Neural crest cell (in vitro differentiated cells): ENCODE data around the gene LIMCH1. TPM values are rescaled to one million over a fixed set of nuclear protein-coding genes. Genes with fewer than 3 reads are reported as not detected.

Experiments used
- DNase-seq: peaks from one replicate; pipeline ENCODE4 v3.0.0; 2021; ENCODE audit warnings: low read depth, mixed read lengths, low spot score
- H3K27ac Mint-ChIP-seq: one replicate; pipeline ENCODE4 v1.8.0; 2021; ENCODE audit warnings: mild to moderate bottlenecking, mixed read lengths; ENCODE audit not compliant: unreplicated experiment
- H3K27me3 Mint-ChIP-seq: 2 replicates; pipeline ENCODE4 v1.8.0; 2021; ENCODE audit warnings: low read depth, mild to moderate bottlenecking, mixed read lengths
- H3K36me3 Mint-ChIP-seq: 2 replicates; pipeline ENCODE4 v1.8.0; 2021; ENCODE audit warnings: low read depth, mild to moderate bottlenecking, mixed read lengths
- H3K4me1 Mint-ChIP-seq: 2 replicates; pipeline ENCODE4 v1.8.0; 2021; ENCODE audit warnings: mixed read lengths
- H3K4me3 Mint-ChIP-seq: one replicate; pipeline ENCODE4 v1.8.0; 2021; ENCODE audit warnings: mild to moderate bottlenecking, mixed read lengths
- H3K9me3 Mint-ChIP-seq: 2 replicates; pipeline ENCODE4 v1.8.0; 2021; ENCODE audit warnings: mixed read lengths
- CTCF ChIP-seq: fragments of 200-600 bp; sonication (generic); conservative IDR thresholded peaks from 2 replicates; pipeline ENCODE4 v1.5.0; 2021; ENCODE audit warnings: antibody characterized with exemption, mild to moderate bottlenecking
- total RNA-seq: library from RNA; stranded (reverse); gene quantifications from 2 replicates; pipeline ENCODE4 v1.2.1, GENCODE V29; 2021

LIMCH1 gene
- total RNA-seq, 1 donor from 2014 or later, result 17.3 TPM

DNA sequence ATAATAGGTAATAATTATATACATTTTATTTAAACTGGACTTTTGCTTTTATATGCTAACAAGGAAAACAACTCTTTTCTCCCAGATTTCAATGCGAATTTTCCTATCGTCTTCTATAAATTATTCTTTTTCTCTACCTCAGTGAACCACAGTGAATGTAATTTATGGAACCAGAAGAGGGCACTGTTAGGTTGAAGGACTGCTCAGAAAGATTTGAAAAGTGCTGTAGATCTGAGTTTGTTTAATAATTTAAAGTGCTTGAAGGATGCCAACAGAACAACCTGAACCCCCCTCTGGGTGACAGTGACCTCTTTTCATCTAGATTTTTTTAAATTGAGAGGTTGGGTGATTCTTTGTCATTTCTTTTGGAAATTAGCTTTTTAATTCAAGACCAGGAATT is 155.7 kb downstream of the LIMCH1 start:
- Mint-ChIP-seq H3K36me3 (peaks cover under 1% of the 10 kb centered on the region), H3K27ac (no peak overlapping the region), H3K9me3 (no peaks in the 10 kb centered on the region), H3K4me1 (peaks cover 7% of the 10 kb centered on the region), H3K4me3 (no peak overlapping the region), H3K27me3 (peaks cover 14% of the 10 kb centered on the region)
- DNase-seq, result no peak
- peak; percentile 80 for TF ChIP-seq CTCF

DNA sequence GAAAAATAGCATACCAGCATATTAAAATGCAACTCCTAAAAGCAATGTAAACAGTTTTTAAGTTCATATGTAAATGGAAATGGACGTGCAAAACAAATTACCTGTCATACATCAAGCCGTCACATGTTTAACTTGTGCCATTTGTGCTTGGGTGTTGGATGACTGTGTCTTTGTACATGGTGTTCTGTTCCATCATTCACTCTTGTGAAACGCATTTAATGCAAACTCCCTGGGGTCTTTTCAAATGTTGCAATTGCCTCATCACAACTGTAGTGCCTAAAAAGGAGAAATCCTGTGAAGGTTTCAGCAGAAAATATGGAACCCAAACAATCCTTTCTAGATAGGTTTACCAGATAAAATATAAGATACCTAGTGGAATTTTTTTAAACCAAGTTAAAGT is 158.2 kb downstream of the LIMCH1 start:
- Mint-ChIP-seq H3K9me3 (no peaks in the 10 kb centered on the region), H3K27ac (no peak overlapping the region), H3K4me1 (peaks cover 7% of the 10 kb centered on the region), H3K36me3 (no peaks in the 10 kb centered on the region), H3K27me3 (peaks cover 20% of the 10 kb centered on the region), H3K4me3 (no peak overlapping the region)
- TF ChIP-seq CTCF, result no peak
- no peak for DNase-seq

- Mint-ChIP-seq H3K4me1 (peaks cover 7% of the 10 kb centered on the region), H3K27ac (no peak overlapping the region), H3K9me3 (no peaks in the 10 kb centered on the region), H3K4me3 (no peak overlapping the region), H3K27me3 (peaks cover 25% of the 10 kb centered on the region), H3K36me3 (no peaks in the 10 kb centered on the region)
- DNase-seq, result no peak
- no peak for TF ChIP-seq CTCF
These were observed 158.8 kb downstream of the LIMCH1 start for GRCh38 chr4:41696763-41697162.

GRCh38 chr4:41701983-41702382 is 164.0 kb downstream of the LIMCH1 start:
- no peak for TF ChIP-seq CTCF
- Mint-ChIP-seq H3K27me3 (peaks cover 68% of the 10 kb centered on the region), H3K4me1 (no peaks in the 10 kb centered on the region), H3K4me3 (no peak overlapping the region), H3K9me3 (no peaks in the 10 kb centered on the region), H3K27ac (no peak overlapping the region), H3K36me3 (no peaks in the 10 kb centered on the region)
- no peak for DNase-seq

DNA sequence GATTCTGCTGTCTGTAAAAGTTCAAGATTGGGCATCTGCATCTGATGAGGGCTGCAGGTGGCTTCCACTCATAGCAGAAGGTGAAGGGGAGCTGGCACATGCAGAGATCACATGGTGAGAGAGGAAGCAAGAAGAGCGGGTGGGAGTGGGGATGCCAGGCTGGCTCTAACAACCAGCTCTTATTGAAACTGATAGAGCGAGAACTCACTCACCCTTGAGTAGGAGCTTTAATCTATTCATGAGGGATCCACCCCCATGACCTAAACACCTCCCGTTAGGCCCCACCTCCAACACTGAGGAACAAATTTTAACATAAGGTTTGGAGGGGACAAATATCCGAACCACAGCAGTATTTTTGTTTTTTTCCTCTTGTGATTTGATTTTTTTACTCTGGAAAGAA is 164.8 kb downstream of the LIMCH1 start:
- TF ChIP-seq CTCF, result no peak
- Mint-ChIP-seq H3K27ac (no peak overlapping the region), H3K27me3 (peaks cover 71% of the 10 kb centered on the region), H3K9me3 (no peaks in the 10 kb centered on the region), H3K4me1 (no peaks in the 10 kb centered on the region), H3K36me3 (no peaks in the 10 kb centered on the region), H3K4me3 (no peak overlapping the region)
- no peak for DNase-seq

DNA sequence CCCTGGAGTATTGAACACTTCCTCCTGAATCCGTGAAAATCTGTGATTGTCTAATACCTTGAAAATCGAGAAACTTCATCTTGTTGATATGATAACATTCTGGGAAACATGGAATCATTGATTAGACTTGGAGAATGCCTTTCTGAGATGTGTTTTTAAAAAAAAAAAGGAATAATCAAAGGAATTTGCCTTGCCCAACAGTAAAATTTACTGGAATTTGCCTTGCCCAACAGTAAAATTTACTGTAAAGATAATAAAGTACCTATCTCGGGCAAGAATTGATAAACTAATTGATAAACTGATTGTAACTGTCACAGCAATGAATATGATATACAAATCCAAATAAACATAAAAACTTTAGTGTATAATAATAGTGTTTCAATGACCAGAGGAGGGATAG is 165.8 kb downstream of the LIMCH1 start:
- no peak overlapping the region for H3K27ac Mint-ChIP-seq
- H3K27me3 Mint-ChIP-seq, result peaks cover 73% of the 10 kb centered on the region
- TF ChIP-seq CTCF, result no peak
- no peak overlapping the region for H3K4me3 Mint-ChIP-seq
- no peaks in the 10 kb centered on the region for H3K9me3 Mint-ChIP-seq
- no peak for DNase-seq
- H3K4me1 Mint-ChIP-seq, result no peaks in the 10 kb centered on the region
- H3K36me3 Mint-ChIP-seq, result no peaks in the 10 kb centered on the region
